ENCODE data around the gene NFKB1. TPM values are rescaled to one million over a fixed set of nuclear protein-coding genes. Genes with fewer than 3 reads are reported as not detected.

The NFKB1 gene
- total RNA-seq, 1 experiment from 2014 or later, result 22.3 TPM

GRCh38 chr4:102627831-102628523, 126.8 kb downstream of the NFKB1 start:
- DNase-seq (ENCODE audit: low read depth), result peak; percentile 89

- no peak for DNase-seq (ENCODE audit: low read depth)
Observed at GRCh38 chr4:102629673-102630072, 128.5 kb downstream of the NFKB1 start.

GRCh38 chr4:102631616-102632015, 130.5 kb downstream of the NFKB1 start:
- DNase-seq (ENCODE audit: low read depth), result no peak

- DNase-seq (ENCODE audit: low read depth), result no peak
Observed at GRCh38 chr4:102632241-102633065, 131.3 kb downstream of the NFKB1 start.

GRCh38 chr4:102633100-102633499, 131.9 kb downstream of the NFKB1 start:
- DNase-seq (ENCODE audit: low read depth), result no peak

GRCh38 chr4:102637391-102637790, 136.2 kb downstream of the NFKB1 start:
- no peak for DNase-seq (ENCODE audit: low read depth)

GRCh38 chr4:102638621-102639020, 137.5 kb downstream of the NFKB1 start:
- DNase-seq (ENCODE audit: low read depth), result no peak

- no peak for DNase-seq (ENCODE audit: low read depth)
Observed at GRCh38 chr4:102639598-102639997, 138.4 kb downstream of the NFKB1 start.

GRCh38 chr4:102640669-102641068, 139.5 kb downstream of the NFKB1 start:
- peak; percentile 64 for DNase-seq (ENCODE audit: low read depth)

- DNase-seq (ENCODE audit: low read depth), result no peak
Observed at GRCh38 chr4:102641793-102642192, 140.6 kb downstream of the NFKB1 start.

GRCh38 chr4:102642631-102643298, 141.6 kb downstream of the NFKB1 start:
- no peak for DNase-seq (ENCODE audit: low read depth)

- no peak for DNase-seq (ENCODE audit: low read depth)
Observed at GRCh38 chr4:102647117-102647516, 146.0 kb downstream of the NFKB1 start.

GRCh38 chr4:102657206-102657605, 156.0 kb downstream of the NFKB1 start:
- DNase-seq (ENCODE audit: low read depth), result no peak

- peak; percentile 78 for DNase-seq (ENCODE audit: low read depth)
Observed at GRCh38 chr4:102663073-102663472, 161.9 kb downstream of the NFKB1 start.

- no peak for DNase-seq (ENCODE audit: low read depth)
Observed at GRCh38 chr4:102665527-102665926, 164.4 kb downstream of the NFKB1 start.

Other genes starting within 250 kb of the NFKB1 start
- gene SLC39A8, start 155.9 kb upstream of the NFKB1 start, total RNA-seq (2014; rRNA removed; shearing (Covaris generic)), result 16.1 and 18.2 TPM in 2 replicates